ENCODE data around the gene HSD17B3.
"Not testable (repeated sequence)": the region's sequence is repeated elsewhere in the genome, so short reads cannot be mapped to it uniquely, and the experiment has no call there.

HSD17B3 gene

GRCh38 chr9:96302021-96302420 is at the start of gene HSD17B3:
Gene HSD17B3 (minus strand): TSS chr9:96302176. CDS start chr9:96302104, 72 bp downstream.
- DNase-seq (ENCODE audit: extremely low read depth in 1 of 2, low read depth in 1 of 2): no peak

- no peak for DNase-seq (ENCODE audit: extremely low read depth in 1 of 2, low read depth in 1 of 2)
Observed at GRCh38 chr9:96350866-96351265, 48.9 kb upstream of the HSD17B3 start.

GRCh38 chr9:96348261-96348660 is 46.3 kb upstream of the HSD17B3 start:
- DNase-seq (ENCODE audit: extremely low read depth in 1 of 2, low read depth in 1 of 2): no peak

DNA sequence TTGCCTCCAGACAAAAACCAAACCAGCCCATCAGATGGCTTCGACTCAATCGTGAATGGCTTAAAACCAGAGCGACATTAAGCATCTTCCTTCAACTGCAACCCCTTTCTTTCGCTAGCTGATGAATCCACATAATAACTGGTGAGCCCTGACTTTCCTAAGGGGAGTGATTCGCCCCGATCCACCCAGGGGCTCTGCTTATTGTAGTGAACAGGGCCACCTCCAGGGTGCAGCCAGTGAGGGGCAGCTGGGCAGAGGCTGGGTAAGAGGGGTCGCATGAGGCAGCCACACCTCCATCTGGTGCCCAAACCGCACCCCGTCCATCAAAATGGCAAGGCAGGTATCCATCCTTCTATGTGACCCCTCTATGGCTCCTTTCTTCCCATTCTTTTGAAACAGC is 43.6 kb upstream of the HSD17B3 start:
- no peak for DNase-seq (ENCODE audit: extremely low read depth in 1 of 2, low read depth in 1 of 2)

DNA sequence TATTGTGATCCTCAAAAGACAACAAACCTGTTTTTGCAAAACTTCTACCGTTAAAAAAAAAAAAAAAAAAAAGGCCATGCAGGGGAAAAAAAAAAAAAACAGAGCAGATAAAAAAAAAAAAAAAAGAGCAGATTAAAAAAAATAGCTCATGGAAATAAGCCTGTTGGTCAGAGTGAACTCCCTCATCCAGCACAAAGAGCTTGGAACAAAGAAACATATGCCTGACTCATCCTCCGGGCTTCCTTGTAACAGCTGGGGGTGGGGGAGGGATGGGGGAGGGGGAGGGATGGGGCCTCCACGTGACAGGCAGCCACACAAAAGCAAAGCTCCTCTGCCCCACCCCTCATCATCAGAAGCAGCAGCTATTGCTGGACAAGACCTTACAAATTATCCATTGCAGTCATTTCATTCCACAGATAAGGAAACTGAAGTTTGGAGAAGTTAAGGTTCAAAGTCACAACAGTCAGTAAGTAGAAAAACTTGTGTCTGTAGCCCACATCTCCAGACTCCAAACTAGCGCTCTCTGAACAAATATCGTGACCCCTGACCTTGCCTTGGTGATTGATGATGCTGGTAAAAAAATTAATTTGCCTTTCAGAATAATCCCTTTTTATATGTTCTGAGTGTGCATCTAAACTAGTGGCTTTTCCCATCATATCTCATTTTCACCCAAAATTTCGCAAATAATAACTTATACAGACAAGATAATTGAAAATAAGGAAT is 42.6 kb upstream of the HSD17B3 start:
- no peak for DNase-seq (ENCODE audit: extremely low read depth in 1 of 2, low read depth in 1 of 2)

DNA sequence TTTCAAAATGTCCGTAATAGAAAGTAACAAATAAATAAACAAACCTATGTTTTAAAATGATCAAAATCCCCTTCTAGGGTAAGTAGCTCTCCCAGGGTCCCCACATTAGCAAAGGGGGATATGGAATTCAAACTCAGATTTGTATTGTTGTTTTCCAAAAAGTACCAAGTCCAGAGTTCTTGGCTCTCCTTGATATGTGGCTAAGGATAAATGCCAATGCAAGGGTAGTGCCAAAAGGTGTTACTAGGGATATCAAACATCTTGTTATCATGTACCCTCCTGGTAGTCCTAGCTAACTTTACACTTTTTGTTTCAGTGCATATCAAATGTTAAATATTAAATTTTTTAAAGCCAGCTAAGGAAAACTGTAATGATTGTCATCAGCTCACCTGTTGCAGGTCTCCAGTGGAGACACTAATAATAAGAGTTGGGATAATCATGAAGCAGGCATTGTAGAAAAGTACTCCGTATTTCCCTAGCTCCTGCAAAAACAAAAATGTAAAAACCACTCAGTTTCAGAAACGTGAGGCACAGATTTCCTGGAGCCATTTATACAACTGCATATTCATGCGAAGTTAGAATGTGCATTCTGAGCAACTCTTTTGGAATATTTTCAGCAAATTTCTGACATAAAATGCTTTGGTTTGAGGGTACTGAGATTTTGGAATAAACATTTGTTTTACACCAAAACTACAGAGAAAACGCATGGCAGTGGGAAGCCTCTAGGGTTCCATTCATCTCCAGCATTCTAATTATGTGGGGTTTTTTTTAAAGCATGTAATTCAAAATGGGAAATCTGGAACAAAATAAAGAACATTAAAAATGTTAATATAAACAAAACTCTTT is 41.8 kb upstream of the HSD17B3 start:
- no peak for DNase-seq (ENCODE audit: extremely low read depth in 1 of 2, low read depth in 1 of 2)

GRCh38 chr9:96342571-96343245 is 40.7 kb upstream of the HSD17B3 start:
- DNase-seq (ENCODE audit: extremely low read depth in 1 of 2, low read depth in 1 of 2): no peak

DNA sequence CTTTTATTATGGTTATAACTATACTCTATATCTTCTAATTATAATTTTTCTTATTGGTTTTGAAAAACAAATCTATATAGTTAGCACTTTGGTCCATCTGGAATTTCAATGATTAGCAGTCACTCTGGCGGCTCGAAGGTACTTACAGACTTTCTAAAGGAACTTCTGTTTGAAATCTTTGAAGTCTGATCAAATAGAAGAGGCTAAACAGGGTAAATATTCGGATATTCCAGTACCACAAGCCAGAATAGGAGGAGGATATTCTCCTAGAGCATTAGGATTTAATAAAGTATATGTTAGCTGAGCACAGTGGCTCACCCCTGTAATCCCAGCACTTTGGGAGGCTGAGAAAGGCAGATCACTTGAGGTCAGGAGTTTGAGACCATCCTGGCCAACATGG is 38.7 kb upstream of the HSD17B3 start:
- DNase-seq (ENCODE audit: extremely low read depth in 1 of 2, low read depth in 1 of 2): no peak

DNA sequence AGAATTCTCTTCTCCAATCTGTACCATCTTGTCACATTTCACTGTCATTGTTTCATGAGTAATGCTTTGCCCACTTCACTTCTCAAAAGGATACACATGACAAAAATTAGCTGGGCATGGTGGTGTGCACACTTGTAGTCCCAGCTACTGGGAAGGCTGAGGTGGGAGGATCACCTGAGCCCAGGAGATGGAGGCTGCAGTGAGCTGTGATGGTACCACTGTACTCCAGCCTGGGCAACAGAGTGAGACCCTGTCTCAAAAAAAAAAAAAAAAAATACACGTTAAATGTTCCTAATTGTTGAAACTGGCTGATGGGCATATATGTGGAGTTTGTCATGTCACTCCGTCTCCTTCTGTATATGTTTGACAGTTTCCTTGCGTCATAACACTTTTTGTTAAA is 36.3 kb upstream of the HSD17B3 start:
- no peak for DNase-seq (ENCODE audit: extremely low read depth in 1 of 2, low read depth in 1 of 2)

GRCh38 chr9:96333958-96334357 is 32.0 kb upstream of the HSD17B3 start:
- DNase-seq (ENCODE audit: extremely low read depth in 1 of 2, low read depth in 1 of 2): no peak

DNA sequence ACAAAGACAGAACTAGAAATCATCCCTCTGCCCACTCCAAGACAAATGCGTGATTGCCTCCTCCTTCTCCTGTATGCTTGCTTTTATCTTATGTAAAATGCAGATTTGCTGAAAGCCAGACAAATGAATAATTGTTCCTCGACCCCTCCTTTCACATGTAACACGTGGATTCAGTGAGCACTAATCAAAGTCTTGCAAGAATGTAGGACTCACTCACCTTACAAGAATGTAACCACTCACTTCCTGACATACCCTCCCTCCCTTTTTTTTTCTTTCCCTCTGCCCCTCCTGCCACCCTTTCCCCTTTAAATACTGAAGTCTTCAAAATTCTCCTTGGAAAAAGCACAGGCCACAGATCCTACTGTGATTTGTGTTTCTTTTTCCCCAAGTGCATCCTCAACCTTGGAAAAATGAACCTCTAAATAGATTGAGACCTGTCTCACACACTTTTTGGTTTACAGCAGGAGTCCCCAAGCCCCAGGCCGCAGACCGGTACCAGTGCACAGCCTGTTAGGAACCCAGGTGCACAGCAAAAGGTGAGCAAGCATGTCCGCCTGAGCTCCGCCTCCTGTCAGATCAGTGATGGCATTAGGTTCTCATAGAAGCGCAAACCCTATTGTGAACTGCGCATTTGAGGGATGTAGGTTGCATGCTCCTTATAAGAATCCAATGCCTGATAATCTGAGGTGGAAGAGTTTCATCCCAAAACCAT is 29.4 kb upstream of the HSD17B3 start:
- no peak for DNase-seq (ENCODE audit: extremely low read depth in 1 of 2, low read depth in 1 of 2)

DNA sequence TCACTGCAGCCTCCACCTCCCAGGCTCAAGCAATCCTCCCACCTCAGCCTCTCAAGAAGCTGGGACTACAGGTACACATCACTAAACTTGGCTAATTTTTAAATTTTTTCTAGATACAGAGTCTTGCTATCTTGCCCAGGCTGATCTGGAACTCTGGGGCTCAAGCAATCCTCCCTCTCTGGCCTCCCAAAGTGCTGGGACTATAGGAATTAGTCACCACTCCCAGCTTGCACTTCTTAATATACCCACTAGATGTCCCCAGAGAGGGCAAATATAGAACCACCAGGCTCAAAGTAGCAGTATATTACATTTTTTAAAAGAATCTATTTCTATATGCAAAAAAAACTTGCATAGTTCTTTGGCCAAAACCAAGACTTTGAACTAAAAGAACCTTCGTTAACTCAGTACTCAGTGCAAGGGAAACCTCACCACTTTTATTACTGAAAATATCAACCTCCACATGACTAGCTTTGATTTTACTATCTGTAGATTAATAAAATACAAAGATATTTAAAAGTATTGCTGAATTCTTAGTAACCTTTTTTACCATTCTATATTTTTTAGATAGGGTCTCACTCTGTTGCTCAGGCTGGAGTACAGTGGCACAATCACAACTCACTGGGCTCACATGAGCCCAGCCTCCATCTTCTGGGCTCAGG is 25.8 kb upstream of the HSD17B3 start:
- DNase-seq (ENCODE audit: extremely low read depth in 1 of 2, low read depth in 1 of 2): no peak

- no peak for DNase-seq (ENCODE audit: extremely low read depth in 1 of 2, low read depth in 1 of 2)
Observed at GRCh38 chr9:96323169-96323568, 21.2 kb upstream of the HSD17B3 start.

DNA sequence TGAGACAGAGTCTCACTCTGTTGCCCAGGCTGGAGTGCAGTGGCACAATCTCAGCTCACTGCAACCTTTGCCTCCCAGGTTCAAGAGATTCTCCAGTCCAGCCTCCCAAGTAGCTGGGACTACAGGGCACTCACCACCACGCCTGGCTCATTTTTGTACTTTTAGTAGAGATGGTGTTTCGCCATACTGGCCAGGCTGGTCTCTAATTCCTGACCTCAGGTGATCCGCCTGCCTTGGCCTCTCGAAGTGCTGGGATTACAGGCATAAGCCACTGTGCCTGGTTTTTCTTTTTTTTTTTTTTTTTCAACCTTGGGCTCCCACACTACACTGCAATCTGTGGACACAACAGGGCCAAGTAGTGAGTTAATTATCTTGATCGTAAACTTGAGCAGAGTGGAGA is 20.8 kb upstream of the HSD17B3 start:
- not testable (repeated sequence) for DNase-seq (ENCODE audit: extremely low read depth in 1 of 2, low read depth in 1 of 2)

DNA sequence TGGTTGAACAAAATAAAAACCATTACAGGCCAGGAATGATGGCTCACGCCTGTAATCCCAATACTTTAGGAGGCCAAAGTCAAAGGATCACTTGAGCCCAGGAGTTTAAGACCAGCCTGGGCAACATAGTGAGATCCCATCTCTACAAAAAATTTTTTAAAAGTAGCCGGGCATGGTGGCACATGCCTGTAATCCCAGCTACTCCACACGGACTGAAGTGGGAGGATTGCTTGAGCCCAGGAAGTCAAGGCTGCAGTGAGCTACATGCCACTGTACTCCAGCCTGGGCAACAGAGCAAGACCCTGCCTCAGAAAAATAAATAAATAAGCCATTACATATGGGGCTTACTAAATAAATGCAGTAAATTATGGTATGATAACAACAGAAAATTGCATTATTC is 20.2 kb upstream of the HSD17B3 start:
- not testable (repeated sequence) for DNase-seq (ENCODE audit: extremely low read depth in 1 of 2, low read depth in 1 of 2)

DNA sequence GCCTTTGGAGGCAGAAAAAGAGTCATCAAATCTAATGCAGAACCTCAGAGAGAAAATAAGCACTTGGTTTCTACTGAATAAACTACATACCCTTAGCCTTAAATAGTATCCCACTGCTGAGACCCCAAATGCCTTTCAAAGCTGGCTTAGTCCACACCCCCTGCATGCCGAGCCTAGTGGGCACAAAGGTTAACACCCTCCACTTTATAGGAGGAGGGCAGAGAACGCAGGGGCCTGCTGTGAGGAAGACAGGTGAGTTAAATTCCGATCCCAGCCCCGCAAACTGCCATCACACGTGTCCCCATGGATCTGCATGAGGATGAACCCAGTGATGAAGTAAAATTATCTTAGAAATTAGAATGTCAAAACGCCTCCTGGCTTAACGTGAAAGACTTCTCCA is 19.5 kb upstream of the HSD17B3 start:
- no peak for DNase-seq (ENCODE audit: extremely low read depth in 1 of 2, low read depth in 1 of 2)

DNA sequence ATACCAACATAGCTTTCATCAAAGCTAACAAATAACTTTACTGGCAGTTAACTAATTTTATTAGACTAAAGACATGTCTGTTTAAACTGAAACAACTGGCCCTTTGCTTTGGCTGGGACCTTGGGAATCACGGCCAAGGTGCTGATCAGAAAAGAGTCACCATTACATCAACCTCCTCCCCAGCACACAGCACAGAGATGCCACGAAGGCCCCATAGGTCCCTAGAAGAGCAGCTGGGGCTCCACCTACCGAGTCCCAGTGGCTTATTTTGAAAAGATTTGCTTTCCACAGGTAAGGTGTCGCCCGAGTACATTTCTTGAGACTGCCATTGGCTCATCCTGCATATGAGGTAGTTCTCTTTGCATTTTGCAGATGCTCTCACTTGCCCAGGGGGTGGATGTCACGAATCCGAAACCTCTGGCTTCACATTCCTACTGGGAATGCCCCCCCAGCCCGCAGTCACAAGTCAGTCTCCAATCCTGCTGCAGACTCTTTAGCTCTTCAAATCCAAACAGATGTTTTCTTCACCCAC is 18.8 kb upstream of the HSD17B3 start:
- DNase-seq (ENCODE audit: extremely low read depth in 1 of 2, low read depth in 1 of 2): no peak

DNA sequence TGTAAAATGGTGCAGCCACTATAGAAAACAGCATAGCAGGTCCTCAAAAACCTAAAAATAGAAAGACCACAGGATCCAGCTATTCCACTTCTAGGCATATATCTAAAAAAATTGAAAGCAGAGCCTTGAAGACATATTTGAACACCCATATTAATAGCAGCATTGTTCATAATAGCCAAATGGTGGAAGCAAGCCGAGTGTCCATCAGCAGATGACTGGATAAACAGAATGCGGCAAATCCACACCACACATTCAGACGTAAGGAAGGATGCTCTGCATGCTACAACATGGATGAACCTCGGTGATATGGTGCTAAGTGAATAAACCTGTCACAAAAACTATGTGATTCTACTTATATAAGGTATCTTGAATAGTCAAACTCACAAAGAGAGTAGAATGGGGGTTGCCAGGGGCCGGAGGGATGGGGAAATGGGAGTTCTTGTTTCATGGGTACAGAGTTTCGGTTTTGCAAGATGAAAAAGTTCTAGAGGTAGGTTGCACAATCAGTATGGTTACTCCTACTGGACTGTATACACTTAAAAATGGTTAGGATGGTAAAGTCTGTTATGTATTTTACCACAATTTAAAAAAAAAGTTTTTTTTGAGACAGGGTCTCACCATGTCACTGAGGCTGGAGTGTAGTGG is 17.1 kb upstream of the HSD17B3 start:
- no peak for DNase-seq (ENCODE audit: extremely low read depth in 1 of 2, low read depth in 1 of 2)

DNA sequence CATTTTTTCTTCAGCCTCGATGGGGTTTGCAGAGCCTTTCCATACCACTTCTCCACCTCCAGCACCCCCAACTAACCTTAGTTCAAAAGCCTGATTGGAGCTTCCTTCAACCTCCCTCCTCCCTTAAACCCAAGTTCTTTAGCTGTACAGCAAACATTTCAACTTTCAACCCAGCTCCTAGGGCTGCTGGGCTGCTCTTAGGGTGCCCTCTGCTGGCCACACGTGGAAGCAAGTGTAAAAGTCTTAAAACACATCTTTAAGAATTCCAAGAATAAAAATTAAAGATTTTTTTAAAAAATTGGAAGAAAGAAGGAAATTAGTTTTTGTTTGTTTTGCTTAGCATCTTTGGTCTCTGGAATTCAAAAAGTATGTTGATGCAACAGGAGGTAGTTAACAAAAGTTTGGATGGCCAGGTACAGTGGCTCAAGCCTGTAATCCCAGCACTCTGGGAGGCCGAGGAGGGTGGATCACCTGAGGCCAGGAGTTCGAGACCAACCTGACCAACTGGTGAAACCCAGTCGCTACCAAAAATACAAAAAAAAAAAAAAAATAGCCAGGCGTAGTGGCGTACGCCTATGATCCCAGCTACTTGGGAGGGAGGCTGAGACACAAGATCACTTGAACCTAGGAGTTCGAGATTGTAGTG is 15.5 kb upstream of the HSD17B3 start:
- no peak for DNase-seq (ENCODE audit: extremely low read depth in 1 of 2, low read depth in 1 of 2)
